Central memory CD8-positive, alpha-beta T cell (primary cell): Measurements from ENCODE around the gene PTPRF.

Source experiments
- ATAC-seq: fragments of 150-1000 bp; cut with Tn5 transposase; replicated peaks from 2 replicates; pipeline ENCODE4 v1.10.0; 2022; ENCODE audit warnings: mild to moderate bottlenecking, moderate FRiP score, moderate number of reproducible peaks; ENCODE audit not compliant: poor library complexity, severe bottlenecking; ENCODE audit errors: extremely low read depth
- DNase-seq, 2 donors: peaks; one replicate each; pipeline ENCODE4 v3.0.0; 2021; ENCODE audit warnings: low spot score in 2 of 2
- H3K27ac Mint-ChIP-seq: one replicate; pipeline ENCODE4 v1.8.0; 2022; ENCODE audit warnings: low read depth, mild to moderate bottlenecking, moderate library complexity, mixed read lengths
- H3K27me3 Mint-ChIP-seq: one replicate; pipeline ENCODE4 v1.8.0; 2022; ENCODE audit warnings: mixed read lengths
- H3K36me3 Mint-ChIP-seq: one replicate; pipeline ENCODE4 v1.8.0; 2022; ENCODE audit warnings: mild to moderate bottlenecking, moderate library complexity, mixed read lengths; ENCODE audit not compliant: insufficient read depth
- H3K4me1 Mint-ChIP-seq: one replicate; pipeline ENCODE4 v1.8.0; 2022; ENCODE audit warnings: mixed read lengths
- H3K4me3 Mint-ChIP-seq: one replicate; pipeline ENCODE4 v1.8.0; 2022; ENCODE audit warnings: mild to moderate bottlenecking, moderate library complexity, mixed read lengths
- H3K9me3 Mint-ChIP-seq: one replicate; pipeline ENCODE4 v1.8.0; 2022; ENCODE audit warnings: mixed read lengths

Gene PTPRF

DNA sequence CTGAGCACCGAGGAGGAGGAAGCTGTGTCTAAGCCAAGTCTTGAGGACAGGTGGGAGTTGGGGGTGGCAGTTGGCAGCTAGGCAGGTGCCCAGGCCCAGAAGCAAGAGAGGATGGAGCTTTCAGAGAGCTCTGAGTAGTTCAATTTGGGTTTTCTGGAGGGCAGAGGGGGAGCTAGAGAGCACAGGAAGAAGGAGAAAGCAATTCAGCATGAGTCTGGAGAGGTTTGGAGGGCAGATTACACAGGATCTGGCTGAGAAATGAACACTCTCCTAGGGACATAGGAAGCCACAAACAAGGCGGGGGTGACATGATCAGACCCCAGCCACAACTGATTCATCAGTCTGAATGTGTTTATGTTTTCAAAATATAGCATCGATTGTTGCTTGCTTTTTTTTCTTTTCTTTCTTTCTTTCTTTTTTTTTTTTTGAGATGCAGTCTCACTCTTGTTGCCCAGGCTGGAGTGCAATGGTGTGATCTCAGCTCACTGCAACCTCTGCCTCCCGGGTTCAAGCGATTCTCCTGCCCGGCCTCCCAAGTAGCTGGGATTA lies 23.8 kb downstream of the PTPRF start:
- DNase-seq (no peak), ATAC-seq (peak; percentile 58)
- H3K9me3 Mint-ChIP-seq, result no peaks in the 10 kb centered on the region
- no peak overlapping the region for H3K27ac Mint-ChIP-seq
- no peak overlapping the region for H3K4me3 Mint-ChIP-seq
- H3K4me1 Mint-ChIP-seq, result peaks cover 6% of the 10 kb centered on the region
- peaks cover 15% of the 10 kb centered on the region for H3K27me3 Mint-ChIP-seq
- H3K36me3 Mint-ChIP-seq, result peaks cover 2% of the 10 kb centered on the region

DNA sequence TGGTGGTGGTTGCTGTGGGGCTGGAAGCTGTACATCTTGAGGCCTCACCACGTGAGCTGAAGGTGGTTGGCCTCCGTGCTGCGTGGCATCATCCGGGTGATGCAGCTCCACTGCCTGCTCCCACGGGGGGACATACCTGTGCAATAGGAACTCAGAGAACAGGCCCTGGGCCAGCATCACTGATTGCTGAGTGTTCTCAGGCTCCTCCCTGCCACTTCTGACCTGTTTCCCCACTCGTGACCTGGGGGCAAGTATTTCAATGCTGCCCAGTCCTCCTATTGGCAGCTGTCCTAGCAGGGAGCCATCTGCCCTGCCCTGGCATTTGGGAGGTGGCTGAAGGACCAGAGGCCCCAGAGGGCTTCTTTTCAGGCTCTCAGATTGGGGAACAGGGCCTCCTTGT lies 26.1 kb downstream of the PTPRF start:
- Mint-ChIP-seq H3K27me3 (no peaks in the 10 kb centered on the region), H3K4me1 (peaks cover 6% of the 10 kb centered on the region), H3K4me3 (no peak overlapping the region), H3K36me3 (peaks cover 2% of the 10 kb centered on the region), H3K27ac (no peak overlapping the region), H3K9me3 (no peaks in the 10 kb centered on the region)
- DNase-seq (no peak), ATAC-seq (no peak)

DNA sequence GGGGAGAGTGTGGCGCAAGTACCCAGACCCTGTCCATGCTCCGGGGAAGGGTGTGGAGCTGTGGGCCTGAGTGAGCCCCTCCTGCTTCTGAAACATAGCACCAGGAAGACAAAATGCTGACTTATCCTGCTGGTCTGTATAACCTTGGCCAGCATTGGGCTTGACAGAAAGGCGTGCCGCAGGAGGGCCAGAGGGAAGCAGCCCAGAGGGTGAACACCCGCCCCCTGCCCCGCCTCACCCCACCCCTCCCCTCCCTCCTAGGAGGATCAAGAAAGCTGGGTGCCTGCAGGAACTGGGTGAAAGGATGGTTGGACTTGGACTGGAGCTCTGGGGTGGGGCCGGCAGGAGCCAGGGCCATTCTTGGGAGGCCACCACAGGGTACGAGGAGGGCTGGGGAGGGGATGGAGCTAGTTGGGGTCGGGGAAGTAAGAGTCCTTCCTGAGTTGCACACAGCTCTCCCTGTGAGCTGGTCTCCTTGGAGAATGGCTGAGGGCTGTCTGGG lies 27.1 kb downstream of the PTPRF start:
- H3K27ac Mint-ChIP-seq, result no peak overlapping the region
- peaks cover 2% of the 10 kb centered on the region for H3K36me3 Mint-ChIP-seq

DNA sequence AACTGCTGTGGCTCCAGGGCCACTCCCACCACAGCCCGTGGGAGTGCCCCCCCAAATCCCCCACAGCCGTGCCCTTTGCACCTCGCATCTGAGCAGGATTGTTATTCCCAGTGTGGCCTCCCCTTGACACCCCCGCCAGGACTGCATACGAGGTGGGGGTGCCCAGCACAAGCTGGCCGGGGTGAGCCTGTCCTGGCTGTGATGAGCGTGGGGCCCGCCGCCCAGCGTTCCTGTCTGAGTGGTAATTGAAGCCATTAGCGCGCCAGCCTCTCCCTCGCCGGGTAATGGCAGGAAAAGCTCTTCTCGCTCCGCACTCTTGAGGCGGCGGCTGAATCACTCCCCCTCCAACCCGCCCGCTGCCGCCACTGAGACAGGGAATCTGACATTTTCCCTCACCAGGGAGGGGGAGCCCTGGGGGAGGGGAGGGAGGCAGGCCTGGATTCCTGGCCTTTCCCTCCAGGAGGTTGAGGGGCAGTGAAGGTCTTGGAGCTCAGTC lies 27.7 kb downstream of the PTPRF start:
- Mint-ChIP-seq H3K4me3 (no peak overlapping the region), H3K4me1 (peaks cover 6% of the 10 kb centered on the region), H3K36me3 (peaks cover 2% of the 10 kb centered on the region), H3K27ac (no peak overlapping the region), H3K9me3 (no peaks in the 10 kb centered on the region), H3K27me3 (peaks cover 5% of the 10 kb centered on the region)
- ATAC-seq (no peak), DNase-seq (no peak)

More for the DNA sequence above, 27.1 kb downstream of the PTPRF start:
- ATAC-seq (no peak), DNase-seq (no peak)
- Mint-ChIP-seq H3K4me1 (peaks cover 6% of the 10 kb centered on the region), H3K27me3 (no peaks in the 10 kb centered on the region), H3K4me3 (no peak overlapping the region), H3K9me3 (no peaks in the 10 kb centered on the region)

DNA sequence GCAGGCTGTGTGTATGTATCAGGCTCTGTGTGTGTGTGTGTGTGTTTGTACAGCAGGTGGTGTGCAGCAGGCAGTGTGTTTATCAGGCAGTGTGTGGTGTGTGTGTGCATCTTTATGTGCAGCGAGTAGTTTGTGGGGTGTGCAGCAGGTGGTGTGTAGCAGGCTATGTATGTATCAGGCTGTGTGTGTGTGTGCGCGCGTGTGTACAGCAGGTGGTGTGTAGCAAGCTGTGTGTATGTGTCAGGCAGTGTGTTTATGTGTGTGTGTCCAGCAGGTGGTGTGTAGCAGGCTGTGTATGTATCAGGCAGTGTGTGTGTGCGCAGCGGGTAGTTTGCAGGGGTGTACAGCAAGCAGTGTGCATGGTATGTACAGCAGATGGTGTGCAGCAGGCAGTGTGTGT lies 29.0 kb downstream of the PTPRF start:
- peaks cover 12% of the 10 kb centered on the region for H3K27me3 Mint-ChIP-seq
- ATAC-seq (no peak), DNase-seq (no peak)
- no peak overlapping the region for H3K4me3 Mint-ChIP-seq
- peaks cover 2% of the 10 kb centered on the region for H3K36me3 Mint-ChIP-seq
- H3K9me3 Mint-ChIP-seq, result no peaks in the 10 kb centered on the region
- no peak overlapping the region for H3K27ac Mint-ChIP-seq
- no peaks in the 10 kb centered on the region for H3K4me1 Mint-ChIP-seq

DNA sequence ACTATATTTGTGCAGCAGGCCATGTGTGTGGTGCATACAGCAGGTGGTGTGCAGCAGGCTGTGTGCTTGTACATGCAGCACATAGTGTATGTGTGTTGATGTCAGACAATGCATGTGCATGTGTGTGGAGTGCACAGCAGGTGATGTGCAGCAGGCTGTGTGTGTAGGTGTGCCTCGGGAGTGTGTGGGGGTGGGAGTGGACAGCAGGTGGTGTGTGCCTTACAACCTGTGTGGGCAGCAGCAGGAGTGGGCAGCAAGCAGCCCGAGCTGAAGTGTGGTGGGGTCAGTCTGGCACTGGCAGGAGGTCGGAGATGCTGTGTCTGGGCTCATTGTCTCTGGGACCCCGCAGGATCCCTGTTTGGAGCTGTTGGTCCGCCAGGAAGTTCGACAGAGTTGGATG lies 29.6 kb downstream of the PTPRF start:
- Mint-ChIP-seq H3K4me3 (no peak overlapping the region), H3K27me3 (peaks cover 12% of the 10 kb centered on the region), H3K36me3 (peaks cover 2% of the 10 kb centered on the region), H3K4me1 (no peaks in the 10 kb centered on the region), H3K9me3 (no peaks in the 10 kb centered on the region), H3K27ac (no peak overlapping the region)
- ATAC-seq (no peak), DNase-seq (no peak)

DNA sequence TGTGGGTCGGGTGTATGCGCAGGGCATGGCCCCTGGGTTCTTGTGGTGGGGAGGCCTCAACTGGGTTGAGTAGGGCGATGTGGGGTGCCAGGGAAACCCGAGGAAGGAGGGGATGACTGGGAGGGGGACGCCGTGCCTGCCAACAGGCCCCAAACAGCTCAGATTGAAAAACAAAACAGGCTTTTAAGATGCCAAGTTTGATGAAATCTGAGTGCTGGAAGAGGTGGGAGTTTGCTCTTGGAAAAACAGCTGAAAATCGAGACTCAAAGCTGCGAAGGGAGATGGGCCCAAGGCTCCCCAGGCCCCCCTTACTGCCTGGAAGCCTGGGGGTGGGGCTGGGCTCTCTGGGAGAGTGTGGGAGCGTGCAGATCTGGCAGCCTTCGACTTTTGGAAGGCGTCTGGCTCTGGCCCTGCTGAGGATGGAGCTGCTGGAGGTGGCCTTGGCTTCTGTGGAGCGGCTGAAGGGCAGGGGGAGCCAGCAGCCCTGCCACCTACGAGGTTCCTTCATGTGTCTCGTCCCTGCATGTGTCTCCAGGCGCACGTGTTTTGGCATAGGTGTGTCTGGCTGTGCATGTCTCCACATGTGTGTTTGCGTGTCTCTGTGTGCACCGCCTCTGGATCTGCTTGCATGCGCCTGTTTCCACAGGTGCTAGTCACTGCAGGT lies 33.3 kb downstream of the PTPRF start:
- Mint-ChIP-seq H3K27ac (no peak overlapping the region), H3K9me3 (no peaks in the 10 kb centered on the region), H3K36me3 (no peaks in the 10 kb centered on the region), H3K4me3 (no peak overlapping the region), H3K4me1 (no peaks in the 10 kb centered on the region), H3K27me3 (peaks cover 21% of the 10 kb centered on the region)
- ATAC-seq (no peak), DNase-seq (no peak)

DNA sequence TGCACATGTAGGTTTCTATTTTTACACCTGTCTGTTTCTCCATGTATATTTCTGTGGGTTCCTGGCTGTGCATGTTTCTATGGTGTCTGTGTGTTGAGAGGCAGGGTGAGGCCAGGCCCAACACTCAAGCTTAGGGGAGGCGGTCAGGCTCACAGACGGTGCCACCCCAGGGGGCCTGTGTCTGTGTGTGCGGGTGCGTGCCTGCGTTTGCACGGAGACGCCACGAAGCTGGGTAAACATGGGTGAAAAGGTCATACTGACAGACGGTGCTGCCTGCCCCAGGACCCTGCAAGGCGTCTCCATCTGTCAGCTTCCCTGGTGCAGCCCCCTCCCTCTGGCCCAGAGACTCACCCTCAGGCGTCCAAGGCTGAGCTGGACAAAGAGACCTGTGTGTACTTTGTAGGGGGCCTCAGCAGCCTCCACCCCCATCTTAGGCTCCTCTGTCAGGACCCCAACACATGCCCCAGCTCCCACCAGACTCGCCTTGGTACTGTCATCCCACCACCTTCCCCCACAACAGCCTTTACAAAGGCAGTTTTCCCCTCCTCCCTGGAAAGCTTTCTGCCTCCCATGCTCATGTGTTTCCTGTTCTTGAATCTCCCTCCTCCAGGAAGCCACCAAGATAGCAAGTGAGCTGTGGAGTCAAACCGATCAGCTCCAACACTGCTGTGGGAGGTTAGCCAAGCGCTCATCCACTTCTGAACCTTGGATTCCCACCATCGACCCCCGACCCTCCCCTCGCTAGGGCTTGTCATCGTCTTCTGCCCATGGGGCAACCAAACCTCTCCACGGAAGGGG lies 34.1 kb downstream of the PTPRF start:
- no peaks in the 10 kb centered on the region for H3K9me3 Mint-ChIP-seq
- H3K27ac Mint-ChIP-seq, result no peak overlapping the region
- ATAC-seq, result no peak
- H3K4me1 Mint-ChIP-seq, result no peaks in the 10 kb centered on the region
- no peak for DNase-seq
- H3K4me3 Mint-ChIP-seq, result peak overlapping the region; percentile 54
- peaks cover 21% of the 10 kb centered on the region for H3K27me3 Mint-ChIP-seq
- no peaks in the 10 kb centered on the region for H3K36me3 Mint-ChIP-seq

DNA sequence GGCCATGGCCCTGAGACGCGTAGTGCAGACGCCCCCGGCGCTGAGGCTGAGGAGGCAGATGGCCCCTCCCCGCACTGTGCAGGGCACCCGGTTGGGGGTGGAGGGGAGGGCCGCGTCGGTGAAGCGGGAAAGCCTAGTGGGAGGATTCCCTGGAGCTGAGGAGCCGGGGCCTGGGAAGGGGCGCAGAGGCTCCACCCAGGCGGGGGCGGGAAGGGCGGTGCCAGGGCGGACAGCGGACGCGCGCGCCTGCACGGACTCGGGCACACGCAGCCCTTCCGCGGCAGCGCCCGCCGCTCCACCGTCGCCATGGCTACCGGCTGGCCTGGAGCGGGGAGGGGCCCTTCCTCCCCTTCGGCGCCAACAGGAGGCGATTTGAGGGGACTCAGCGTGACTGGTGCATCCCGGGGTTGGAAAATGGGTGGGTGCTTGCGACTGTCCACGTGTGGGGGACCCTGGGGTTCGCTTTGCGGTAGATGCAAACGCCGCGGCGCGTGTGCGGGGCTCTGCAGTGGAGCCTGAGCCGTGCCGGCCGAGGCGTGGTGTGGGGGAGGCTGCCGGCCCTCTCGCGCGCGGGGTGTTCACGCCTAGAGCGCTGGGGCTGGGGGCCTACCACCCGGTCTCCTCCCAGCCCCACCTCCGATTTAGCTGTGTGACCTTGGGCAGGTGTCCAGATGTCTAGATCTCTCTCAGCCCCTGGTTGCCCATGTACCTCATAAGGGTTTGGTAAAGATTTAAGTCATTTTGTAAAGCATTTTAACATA lies 35.1 kb downstream of the PTPRF start:
- Mint-ChIP-seq H3K27ac (no peak overlapping the region), H3K4me1 (no peaks in the 10 kb centered on the region), H3K27me3 (peaks cover 21% of the 10 kb centered on the region), H3K9me3 (no peaks in the 10 kb centered on the region), H3K36me3 (no peaks in the 10 kb centered on the region), H3K4me3 (peak overlapping the region; percentile 54)
- ATAC-seq (peak; percentile 36), DNase-seq (no peak)

DNA sequence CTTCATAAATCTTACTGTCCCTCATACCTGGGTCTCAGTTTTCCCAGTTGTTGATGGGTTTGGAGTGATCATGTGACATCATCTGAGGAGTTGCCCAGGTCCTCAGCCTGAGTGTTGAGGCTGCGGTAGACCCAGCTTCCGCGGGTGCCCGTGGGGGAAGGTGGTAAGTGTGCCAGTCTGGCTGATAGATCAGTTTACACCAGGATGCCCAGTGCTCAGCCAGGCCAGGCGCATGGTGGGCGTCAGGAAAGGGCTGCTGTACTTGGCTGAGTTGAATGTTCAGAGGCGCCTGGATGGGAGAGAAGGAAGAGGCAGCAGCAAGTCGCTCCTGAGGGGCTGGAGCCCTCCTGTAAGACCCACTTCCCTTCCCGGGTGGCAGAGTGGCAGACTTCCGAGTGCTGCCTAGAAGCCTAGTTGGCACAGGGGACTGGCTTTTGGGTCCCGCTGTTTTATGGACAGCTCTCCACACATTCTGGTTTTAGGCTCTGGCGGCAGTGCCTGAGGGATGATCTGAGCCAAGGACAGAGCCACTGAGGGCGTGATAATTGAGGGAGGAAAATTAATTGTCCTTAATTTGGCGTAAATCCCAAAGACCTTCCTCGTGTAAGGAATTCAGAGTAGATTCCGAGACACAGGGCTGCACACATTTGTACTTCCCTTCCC lies 35.8 kb downstream of the PTPRF start:
- Mint-ChIP-seq H3K4me3 (peak overlapping the region; percentile 54), H3K9me3 (no peaks in the 10 kb centered on the region), H3K27ac (no peak overlapping the region), H3K36me3 (no peaks in the 10 kb centered on the region), H3K27me3 (peaks cover 21% of the 10 kb centered on the region), H3K4me1 (no peaks in the 10 kb centered on the region)
- ATAC-seq, result no peak
- no peak for DNase-seq

DNA sequence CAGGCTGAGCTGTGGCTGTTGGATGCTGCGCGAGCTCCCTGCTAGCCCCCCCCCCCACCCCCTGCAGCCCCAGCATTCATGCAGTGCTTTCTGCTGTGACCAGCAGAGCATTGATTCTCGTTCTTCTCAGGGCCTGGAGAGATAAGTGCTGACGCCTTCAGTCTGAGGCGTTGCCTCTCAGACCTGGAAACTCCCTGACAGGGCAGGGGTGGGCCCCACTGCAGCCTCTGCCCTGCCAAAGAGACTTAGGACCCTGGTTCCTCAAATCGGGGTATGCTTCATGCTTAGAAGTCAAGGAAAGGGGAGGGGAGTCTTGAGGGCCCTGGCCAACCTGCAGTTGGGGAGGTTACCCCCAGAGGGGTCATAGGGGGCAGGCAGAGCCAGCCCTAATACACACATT lies 38.5 kb downstream of the PTPRF start:
- Mint-ChIP-seq H3K4me3 (no peak overlapping the region), H3K4me1 (no peaks in the 10 kb centered on the region), H3K9me3 (no peaks in the 10 kb centered on the region), H3K27ac (no peak overlapping the region), H3K27me3 (peaks cover 9% of the 10 kb centered on the region), H3K36me3 (no peaks in the 10 kb centered on the region)
- ATAC-seq, result no peak
- DNase-seq, result no peak

DNA sequence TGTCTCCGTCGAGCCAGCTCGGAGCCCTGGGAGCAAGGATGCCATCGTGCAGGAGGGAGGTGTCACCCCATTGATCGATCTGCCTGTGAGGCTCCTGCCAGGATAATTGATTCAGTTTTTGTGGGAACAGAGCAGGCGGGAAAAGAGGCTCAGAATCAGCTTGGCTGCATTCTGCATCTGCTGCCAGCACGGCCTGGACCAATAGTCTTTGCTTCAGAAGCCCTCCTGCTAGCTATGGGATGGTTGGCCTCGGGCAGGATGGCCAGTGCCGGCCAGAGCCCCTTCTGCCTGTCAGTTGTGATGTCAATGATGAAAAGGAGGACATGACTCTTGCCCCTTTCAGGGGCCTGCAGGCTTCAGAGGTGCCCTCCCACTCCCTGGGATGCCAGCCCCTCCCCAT lies 39.6 kb downstream of the PTPRF start:
- ATAC-seq, result no peak
- H3K27ac Mint-ChIP-seq, result no peak overlapping the region
- H3K36me3 Mint-ChIP-seq, result no peaks in the 10 kb centered on the region
- no peaks in the 10 kb centered on the region for H3K9me3 Mint-ChIP-seq
- H3K4me1 Mint-ChIP-seq, result peaks cover 5% of the 10 kb centered on the region
- no peak overlapping the region for H3K4me3 Mint-ChIP-seq
- H3K27me3 Mint-ChIP-seq, result peaks cover 9% of the 10 kb centered on the region
- no peak for DNase-seq
